Hepatocyte (in vitro differentiated cells): ENCODE measurements around the gene RIOX2. TPM values are rescaled to one million over a fixed set of nuclear protein-coding genes. Genes with fewer than 3 reads are reported as not detected.

Experiments
- DNase-seq: peaks from one replicate; pipeline ENCODE4 v3.0.0-alpha.2; 2016; ENCODE audit warnings: low spot score
- H2AFZ ChIP-seq: fragments of 200-600 bp; sonication (generic); 2 replicates; pipeline ENCODE4 v1.6.0; 2016; ENCODE audit warnings: antibody characterized with exemption, mild to moderate bottlenecking
- H3K27ac ChIP-seq: fragments of 200-600 bp; sonication (generic); 2 replicates; pipeline ENCODE4 v1.5.1; 2016; ENCODE audit warnings: mild to moderate bottlenecking
- H3K27me3 ChIP-seq: fragments of 200-600 bp; sonication (generic); 2 replicates; pipeline ENCODE4 v1.6.1; 2016
- H3K36me3 ChIP-seq: fragments of 200-600 bp; sonication (generic); replicated peaks from 2 replicates; pipeline ENCODE4 v1.5.1; 2016; ENCODE audit warnings: low read depth; ENCODE audit not compliant: insufficient read depth
- H3K4me1 ChIP-seq: fragments of 200-600 bp; sonication (generic); 2 replicates; pipeline ENCODE4 v1.5.1; 2016; ENCODE audit warnings: mild to moderate bottlenecking, moderate library complexity; ENCODE audit not compliant: insufficient read depth
- H3K4me2 ChIP-seq: fragments of 200-600 bp; sonication (generic); 2 replicates; pipeline ENCODE4 v1.6.0; 2016
- H3K4me3 ChIP-seq: fragments of 200-600 bp; sonication (generic); 2 replicates; pipeline ENCODE4 v1.5.1; 2016; ENCODE audit warnings: mild to moderate bottlenecking
- H3K79me2 ChIP-seq: fragments of 200-600 bp; sonication (generic); 2 replicates; pipeline ENCODE4 v1.6.0; 2017; ENCODE audit warnings: mild to moderate bottlenecking
- H3K9me2 ChIP-seq: fragments of 200-600 bp; sonication (generic); replicated peaks from 2 replicates; pipeline ENCODE4 v1.6.0; 2017; ENCODE audit warnings: mild to moderate bottlenecking; ENCODE audit not compliant: insufficient read depth
- H3K9me3 ChIP-seq: fragments of 200-600 bp; sonication (generic); 2 replicates; pipeline ENCODE4 v1.5.1; 2016; ENCODE audit warnings: low read depth, mild to moderate bottlenecking
- H4K20me1 ChIP-seq: fragments of 200-600 bp; sonication (generic); 2 replicates; pipeline ENCODE4 v1.6.0; 2016; ENCODE audit warnings: mild to moderate bottlenecking; ENCODE audit not compliant: insufficient read depth, poor library complexity, severe bottlenecking
- CTCF ChIP-seq: fragments of 200-600 bp; sonication (generic); IDR thresholded peaks from 2 replicates; pipeline ENCODE4 v1.5.1; 2016; ENCODE audit warnings: antibody characterized with exemption, mild to moderate bottlenecking; ENCODE audit not compliant: poor library complexity
- EZH2 ChIP-seq: fragments of 200-600 bp; sonication (generic); IDR thresholded peaks from 2 replicates; pipeline ENCODE4 v1.6.1; 2016; ENCODE audit warnings: antibody characterized with exemption, mild to moderate bottlenecking, borderline replicate concordance
- EZH2phosphoT487 ChIP-seq: fragments of 200-600 bp; sonication (generic); IDR thresholded peaks from one replicate; pipeline ENCODE4 v1.6.1; 2018; ENCODE audit warnings: antibody characterized with exemption, mild to moderate bottlenecking, low read depth, moderate library complexity; ENCODE audit not compliant: unreplicated experiment, severe bottlenecking
- whole genome bisulfite sequencing: methylation state at CpG from one replicate; pipeline ENCODE4 v1.1.6; 2016; ENCODE audit warnings: low lambda C conversion rate; ENCODE audit errors: missing lambda C conversion rate; 5-methylcytosine and 5-hydroxymethylcytosine counted together
- polyA plus RNA-seq: library from polyadenylated mRNA; unstranded; fragments of >200 nt; fragmentation: Nextera tagmentation; extraction: Ambion mirVana; gene quantifications from 2 replicates; pipeline ENCODE4 v1.2.1, GENCODE V29; 2016
- total RNA-seq: library from RNA; depleted of rRNA; stranded (reverse); fragments of >200 nt; gene quantifications from 2 replicates; pipeline ENCODE4 v1.2.3, GENCODE V29; 2014

RIOX2 gene
- total and polyA plus RNA-seq, 2 experiments from 2014 or later, result 15.5 to 26.2 TPM

- no peaks in the 10 kb centered on the region for H4K20me1 ChIP-seq
- H3K4me1 ChIP-seq, result no peaks in the 10 kb centered on the region
- H3K27me3 ChIP-seq, result no peaks in the 10 kb centered on the region
- TF ChIP-seq EZH2phosphoT487, result no peak
- TF ChIP-seq EZH2, result no peak
- no peak for TF ChIP-seq CTCF
- no peaks in the 10 kb centered on the region for H3K9me3 ChIP-seq
- no peaks in the 10 kb centered on the region for H3K79me2 ChIP-seq
- WGBS, result 86% methylated on average over 1 of the region's 1 CpG
- H3K4me3 ChIP-seq, result no peak overlapping the region
- H3K36me3 ChIP-seq, result peaks cover 5% of the 10 kb centered on the region
- no peaks in the 10 kb centered on the region for H3K9me2 ChIP-seq
- H3K27ac ChIP-seq, result no peak overlapping the region
- H3K4me2 ChIP-seq, result no peak overlapping the region
- no peak overlapping the region for H2AFZ ChIP-seq
- no peak for DNase-seq
These were observed 32.2 kb downstream of the RIOX2 start for GRCh38 chr3:97940034-97940433.

GRCh38 chr3:97939401-97939800, 32.8 kb downstream of the RIOX2 start:
- no peaks in the 10 kb centered on the region for H3K4me1 ChIP-seq
- 96% methylated on average over 2 of the region's 2 CpGs for WGBS
- H3K79me2 ChIP-seq, result no peaks in the 10 kb centered on the region
- no peaks in the 10 kb centered on the region for H3K9me2 ChIP-seq
- H3K27ac ChIP-seq, result no peak overlapping the region
- no peak overlapping the region for H3K4me2 ChIP-seq
- DNase-seq, result no peak
- no peak for TF ChIP-seq CTCF
- TF ChIP-seq EZH2, result no peak
- TF ChIP-seq EZH2phosphoT487, result no peak
- H3K4me3 ChIP-seq, result no peak overlapping the region
- peaks cover 5% of the 10 kb centered on the region for H3K36me3 ChIP-seq
- H3K27me3 ChIP-seq, result no peaks in the 10 kb centered on the region
- no peak overlapping the region for H2AFZ ChIP-seq
- H3K9me3 ChIP-seq, result no peaks in the 10 kb centered on the region
- H4K20me1 ChIP-seq, result no peaks in the 10 kb centered on the region

- Histone ChIP-seq H3K9me2 (no peaks in the 10 kb centered on the region), H3K79me2 (no peaks in the 10 kb centered on the region), H3K27me3 (no peaks in the 10 kb centered on the region), H3K36me3 (no peaks in the 10 kb centered on the region), H3K4me3 (no peak overlapping the region), H3K4me2 (no peak overlapping the region), H4K20me1 (no peaks in the 10 kb centered on the region), H3K4me1 (no peaks in the 10 kb centered on the region), H3K9me3 (no peaks in the 10 kb centered on the region), H2AFZ (no peak overlapping the region), H3K27ac (no peak overlapping the region)
- DNase-seq, result no peak
- 100% methylated on average over 1 of the region's 1 CpG for WGBS
- no peak for TF ChIP-seq EZH2phosphoT487
- TF ChIP-seq CTCF, result no peak
These were observed 33.8 kb downstream of the RIOX2 start for GRCh38 chr3:97938444-97938843.

GRCh38 chr3:97937205-97937604, 35.0 kb downstream of the RIOX2 start:
- no peaks in the 10 kb centered on the region for H3K9me2 ChIP-seq
- no peak overlapping the region for H2AFZ ChIP-seq
- no peaks in the 10 kb centered on the region for H3K9me3 ChIP-seq
- no peak for TF ChIP-seq EZH2
- TF ChIP-seq EZH2phosphoT487, result no peak
- no peak for TF ChIP-seq CTCF
- WGBS, result 94% methylated on average over 2 of the region's 2 CpGs
- no peaks in the 10 kb centered on the region for H3K36me3 ChIP-seq
- H3K79me2 ChIP-seq, result no peaks in the 10 kb centered on the region
- H4K20me1 ChIP-seq, result no peaks in the 10 kb centered on the region
- H3K4me2 ChIP-seq, result no peak overlapping the region
- no peak for DNase-seq
- no peaks in the 10 kb centered on the region for H3K27me3 ChIP-seq
- no peaks in the 10 kb centered on the region for H3K4me1 ChIP-seq
- no peak overlapping the region for H3K27ac ChIP-seq
- H3K4me3 ChIP-seq, result no peak overlapping the region
